Fibroblast of the aortic adventitia (primary cell): ENCODE data around the gene DENND1A. TPM values are rescaled to one million over a fixed set of nuclear protein-coding genes. Genes with fewer than 3 reads are reported as not detected.
A peak's percentile ranks its signal among the peaks of the same experiment; 100 is the strongest.

Source experiments
- DNase-seq: peaks from one replicate; pipeline ENCODE4 v3.0.0-alpha.2; 2010; ENCODE audit warnings: low read depth
- H3K4me3 ChIP-seq: 2 replicates; pipeline ENCODE4 v1.5.1; 2011; ENCODE audit warnings: low read depth, mild to moderate bottlenecking, control low read depth, low read length, moderate library complexity
- total RNA-seq: library from RNA; depleted of rRNA; stranded (reverse); fragments of >200 nt; gene quantifications from 2 replicates; pipeline ENCODE4 v1.2.3, GENCODE V29; 2012; ENCODE audit warnings: low replicate concordance
- TF ChIP-seq, protein P1 (sequence below): IDR thresholded peaks from 2 replicates; pipeline ENCODE4 v1.5.1; 2011; ENCODE audit warnings: mild to moderate bottlenecking, low read length, control low read depth, inconsistent platforms; ENCODE audit not compliant: insufficient read depth

DENND1A gene
- total RNA-seq, 1 donor, result 27.7 TPM

DNA sequence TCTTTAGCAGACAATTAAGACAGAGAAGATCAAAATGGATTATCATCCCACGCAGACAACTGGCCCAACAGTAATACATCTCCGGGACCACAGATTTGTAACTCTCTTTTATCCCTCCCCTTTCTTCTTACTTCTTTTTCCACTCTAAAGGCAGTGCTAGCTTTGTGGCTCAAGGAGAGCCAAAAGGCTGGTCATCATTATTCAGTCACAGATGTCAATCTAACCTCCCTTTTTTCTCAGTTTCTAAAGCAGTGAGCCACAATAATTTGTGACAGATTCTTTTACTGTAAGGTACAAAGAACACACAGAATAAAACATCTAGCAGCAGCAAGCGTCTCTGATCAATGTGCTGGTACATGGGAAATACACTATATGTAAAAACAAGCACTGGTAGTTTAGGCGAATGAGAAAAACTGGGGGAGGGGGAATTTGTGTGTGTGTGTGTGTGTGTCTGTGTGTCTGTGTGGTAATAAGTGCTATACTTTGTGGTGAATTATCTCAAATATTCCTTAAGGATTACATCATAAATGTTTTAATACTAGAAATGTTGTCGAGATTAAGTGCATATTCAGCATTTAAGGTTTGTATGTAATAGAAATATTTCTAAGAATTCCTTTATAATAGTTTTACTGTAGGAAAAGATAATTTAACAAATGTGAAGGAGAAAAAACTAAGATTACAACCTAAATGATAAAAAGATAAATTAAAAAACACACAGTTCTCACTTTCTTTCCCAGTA, 140.2 kb downstream of the DENND1A start:
- TF ChIP-seq, protein P1, sequence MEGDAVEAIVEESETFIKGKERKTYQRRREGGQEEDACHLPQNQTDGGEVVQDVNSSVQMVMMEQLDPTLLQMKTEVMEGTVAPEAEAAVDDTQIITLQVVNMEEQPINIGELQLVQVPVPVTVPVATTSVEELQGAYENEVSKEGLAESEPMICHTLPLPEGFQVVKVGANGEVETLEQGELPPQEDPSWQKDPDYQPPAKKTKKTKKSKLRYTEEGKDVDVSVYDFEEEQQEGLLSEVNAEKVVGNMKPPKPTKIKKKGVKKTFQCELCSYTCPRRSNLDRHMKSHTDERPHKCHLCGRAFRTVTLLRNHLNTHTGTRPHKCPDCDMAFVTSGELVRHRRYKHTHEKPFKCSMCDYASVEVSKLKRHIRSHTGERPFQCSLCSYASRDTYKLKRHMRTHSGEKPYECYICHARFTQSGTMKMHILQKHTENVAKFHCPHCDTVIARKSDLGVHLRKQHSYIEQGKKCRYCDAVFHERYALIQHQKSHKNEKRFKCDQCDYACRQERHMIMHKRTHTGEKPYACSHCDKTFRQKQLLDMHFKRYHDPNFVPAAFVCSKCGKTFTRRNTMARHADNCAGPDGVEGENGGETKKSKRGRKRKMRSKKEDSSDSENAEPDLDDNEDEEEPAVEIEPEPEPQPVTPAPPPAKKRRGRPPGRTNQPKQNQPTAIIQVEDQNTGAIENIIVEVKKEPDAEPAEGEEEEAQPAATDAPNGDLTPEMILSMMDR, result no peak
- no peak for DNase-seq
- no peak overlapping the region for H3K4me3 ChIP-seq

DNA sequence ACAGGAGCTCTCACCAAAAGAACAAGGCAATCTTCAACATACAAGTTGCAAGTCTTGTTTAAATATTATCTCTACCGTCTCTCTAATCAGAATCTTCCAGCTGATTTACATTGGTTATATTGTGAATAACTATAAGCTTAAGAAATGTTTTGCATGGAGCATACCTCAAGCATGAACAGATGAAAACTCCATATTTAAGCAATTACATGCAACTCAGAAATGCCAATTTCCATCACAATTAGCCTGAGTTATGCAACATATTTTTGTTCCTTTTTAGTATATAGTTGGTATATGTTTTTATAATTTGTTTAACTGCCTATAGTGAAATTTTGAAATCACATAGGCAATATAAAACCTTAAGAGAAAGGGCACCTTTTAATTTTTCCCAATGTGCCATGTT, 142.5 kb downstream of the DENND1A start:
- TF ChIP-seq, protein P1, result no peak
- no peak for DNase-seq
- H3K4me3 ChIP-seq, result no peak overlapping the region

DNA sequence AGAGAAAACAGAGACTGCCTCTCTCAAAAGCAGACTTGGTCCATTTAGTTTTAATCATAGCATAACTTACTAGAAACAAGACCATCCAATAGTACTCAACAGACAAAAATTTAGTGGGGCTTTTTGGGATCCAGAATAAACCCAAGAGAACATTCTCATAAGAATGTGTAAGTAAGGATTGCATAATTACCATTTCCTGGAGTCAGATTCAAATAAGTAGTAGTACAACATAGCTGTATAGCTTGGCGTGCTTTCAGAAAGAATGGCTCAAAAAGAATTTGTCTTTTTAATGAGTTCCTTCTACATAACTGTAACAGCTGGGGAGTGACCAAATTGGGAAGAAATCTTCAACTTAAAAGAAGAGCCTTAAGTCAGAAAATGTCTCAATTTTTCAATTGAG, 145.4 kb downstream of the DENND1A start:
- TF ChIP-seq, protein P1, result no peak

DNA sequence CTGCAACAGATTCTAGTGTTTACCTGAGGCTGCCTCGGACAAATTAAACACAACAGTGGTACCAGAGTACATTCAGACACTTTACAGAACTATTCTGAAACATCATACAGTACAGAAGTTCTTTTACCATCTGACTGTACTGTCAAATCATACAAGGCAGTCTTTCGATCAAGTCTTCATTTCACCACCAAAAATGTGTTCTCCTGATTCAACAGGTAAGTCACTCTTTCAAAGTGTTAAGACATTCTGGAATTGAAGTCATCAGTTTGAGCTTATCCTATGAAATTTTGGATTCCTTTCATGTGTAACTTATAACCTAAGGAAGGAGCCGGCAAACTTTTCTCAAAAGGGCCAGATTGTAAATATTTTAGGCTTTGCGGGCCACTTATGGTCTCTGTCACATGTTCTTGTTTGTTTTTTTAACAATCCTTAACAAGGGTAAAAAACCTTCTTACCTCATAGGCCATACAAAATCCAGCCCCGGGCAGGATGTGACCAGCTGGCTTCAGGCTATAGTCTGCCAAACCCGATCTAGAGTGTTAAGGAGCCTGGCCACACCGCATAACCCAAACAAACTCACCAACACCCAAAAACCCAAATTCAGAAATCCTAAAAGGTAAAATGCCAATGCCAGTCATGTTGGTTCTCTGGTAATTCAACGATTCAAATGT, 151.6 kb downstream of the DENND1A start:
- no peak for DNase-seq
- no peak overlapping the region for H3K4me3 ChIP-seq
- TF ChIP-seq, protein P1, result no peak

More for the DNA sequence above, 145.4 kb downstream of the DENND1A start:
- no peak overlapping the region for H3K4me3 ChIP-seq
- peak; percentile 78 for DNase-seq

DNA sequence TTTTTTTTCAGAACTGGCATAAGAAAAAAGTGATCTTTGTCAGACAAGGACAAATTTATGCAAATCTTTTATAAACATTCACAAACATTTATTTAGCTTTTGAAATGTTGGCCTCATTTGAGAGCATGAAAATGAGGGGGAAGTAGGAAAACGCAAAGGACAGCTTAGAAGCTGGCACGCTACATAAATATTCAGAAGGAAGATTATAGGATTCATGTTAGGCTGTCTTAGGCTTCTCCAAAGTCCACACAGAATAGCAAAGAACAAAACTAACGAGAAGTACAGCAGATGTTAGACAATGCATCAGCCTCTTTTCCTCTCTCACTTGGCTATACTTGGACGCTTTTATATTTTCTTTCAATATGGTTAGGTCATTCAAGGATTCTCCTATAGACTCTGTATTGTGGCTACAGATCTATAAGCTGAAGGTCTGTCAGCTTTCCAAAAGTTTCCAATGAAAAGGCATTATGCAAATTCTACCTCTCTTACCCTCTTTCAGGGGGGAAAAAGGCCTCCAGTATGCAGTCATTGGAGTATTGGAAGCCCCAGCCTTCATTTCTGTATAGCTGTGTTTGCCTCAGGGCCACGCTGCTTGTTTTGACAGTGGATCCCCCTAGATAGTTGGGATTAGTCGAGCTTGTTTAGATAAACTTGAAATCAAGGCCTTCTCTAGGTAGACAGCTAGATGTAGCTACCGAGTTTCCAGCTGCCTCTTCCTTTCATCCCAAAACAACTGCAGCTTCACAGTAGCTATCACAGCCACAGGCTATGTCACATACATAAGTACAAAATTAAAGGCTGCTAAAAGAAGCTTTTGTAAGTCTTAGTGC, 153.0 kb downstream of the DENND1A start:
- no peak for DNase-seq
- TF ChIP-seq, protein P1, result no peak
- H3K4me3 ChIP-seq, result no peak overlapping the region

DNA sequence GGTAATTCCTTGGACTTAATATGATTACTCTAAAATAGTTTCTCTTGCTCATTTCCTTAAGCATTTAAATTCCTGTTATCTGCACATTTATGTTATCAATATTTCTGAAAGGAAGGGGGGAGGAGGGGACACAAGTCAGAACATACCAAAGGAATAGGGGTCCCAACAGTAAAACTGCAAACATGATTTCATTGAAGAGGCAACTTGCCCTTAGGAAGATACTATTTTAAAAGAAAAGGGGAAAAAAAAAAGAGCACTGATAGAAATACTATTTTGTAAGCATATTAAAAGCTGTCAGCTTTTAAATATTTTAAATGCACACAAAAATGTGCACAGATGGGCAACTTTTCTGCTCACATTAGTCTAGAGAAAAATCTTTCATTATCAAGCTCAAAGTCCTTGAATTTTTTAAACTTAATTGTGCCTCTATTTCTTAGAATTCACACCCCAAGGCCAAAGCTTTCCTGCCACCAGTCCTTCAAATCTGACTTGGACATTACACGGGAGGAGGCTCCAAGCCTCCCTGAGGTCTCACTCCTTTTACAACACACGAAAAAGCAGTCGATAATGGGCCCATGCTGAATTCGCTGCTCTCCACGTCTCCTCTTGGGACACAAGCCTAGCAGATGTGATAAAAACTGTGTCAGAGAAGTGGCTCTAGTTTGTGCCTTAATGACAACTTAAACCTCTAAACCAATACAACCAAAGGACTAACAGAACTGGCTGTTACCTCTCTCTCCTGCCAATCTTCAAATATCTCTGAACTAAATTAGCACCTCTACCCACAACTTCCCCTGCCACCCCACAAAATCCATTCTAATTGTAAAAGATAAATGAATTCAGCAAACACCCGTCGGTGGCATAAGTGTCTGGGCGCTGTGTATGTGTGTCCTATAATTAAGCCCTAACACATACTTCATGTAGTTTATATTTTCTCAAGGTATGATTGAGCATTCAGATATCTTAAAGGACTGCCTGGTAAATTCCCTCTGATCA, 154.3 kb downstream of the DENND1A start:
- DNase-seq, result no peak
- TF ChIP-seq, protein P1, result no peak
- no peak overlapping the region for H3K4me3 ChIP-seq
